Right cardiac atrium (tissue), 5 donors: Measurements from ENCODE around the gene DSC3. TPM values are rescaled to one million over a fixed set of nuclear protein-coding genes. Genes with fewer than 3 reads are reported as not detected.

Source experiments
- polyA plus RNA-seq: library from polyadenylated mRNA; stranded (reverse); fragments of 200-250 nt; gene quantifications from one replicate; pipeline ENCODE4 v1.2.3, GENCODE V29; 2013
- total RNA-seq, 4 donors: library from RNA; stranded (reverse); fragmentation: NEBNext Ultra II Directional; extraction: Animal tissue kit (Norgen Biotek cat#: 25700); gene quantifications; one replicate each; pipeline ENCODE4 v1.2.1, GENCODE V29; 2021
- donor health status: healthy with polysubstance abuse.
- donor health status: DM: no; HTN: yes; CAD: no.
- donor health status: DM: no; HTN: no; CAD: no.
- donor health status: DM: no; HTN: yes; CAD: no; lungs with severe emphysema.
- donor health status: DM: yes; HTN: yes; CAD: no.

DSC3 gene
- total and polyA plus RNA-seq, 5 donors = 0.03 to 0.18 (median 0.14) TPM

Other genes with a start within 250 kb of the DSC3 start
- gene DSC2, start 59.7 kb upstream of the DSC3 start, total RNA-seq = 10 to 100 TPM; 20.1 to 24.5 (median 21.0) TPM
- 6.6 TPM for gene DSC2, start 59.7 kb upstream of the DSC3 start, polyA plus RNA-seq
- gene DSC1, start 120.1 kb upstream of the DSC3 start, total RNA-seq = 10 to 100 TPM; 31.9 to 87.5 (median 53.6) TPM
- 8.9 TPM for gene DSC1, start 120.1 kb upstream of the DSC3 start, polyA plus RNA-seq